Prostate gland (tissue), 2 donors: ENCODE results near the gene METTL13.

ENCODE experiments used
- CTCF ChIP-seq, 4 experiments: fragments of 200-600 bp in 2 of 4; fragments of 450-650 bp in 2 of 4; sonication (generic) in 2 of 4; IDR thresholded peaks; 1 replicate in 3 of 4; 2 replicates in 1 of 4; pipeline ENCODE4 v1.5.1; 2016 to 2019; ENCODE audit warnings: antibody characterized with exemption in 4 of 4, mild to moderate bottlenecking in 2 of 4, moderate library complexity in 2 of 4
- POLR2A ChIP-seq: fragments of 450-650 bp; IDR thresholded peaks from one replicate; pipeline ENCODE4 v1.6.1; 2016; ENCODE audit warnings: antibody characterized with exemption, mild to moderate bottlenecking

- no peak for TF ChIP-seq CTCF (IDR thresholded peaks at IDR 0.05)
- no peak for TF ChIP-seq POLR2A
These were observed 36.2 kb downstream of the METTL13 start for GRCh38 chr1:171817511-171818265.
